ENCODE measurements around the gene AMIGO3. TPM values are rescaled to one million over a fixed set of nuclear protein-coding genes. Genes with fewer than 3 reads are reported as not detected.

AMIGO3 gene
- total RNA-seq, 1 experiment from 2014 or later: not detected

GRCh38 chr3:49706456-49707112 is 12.9 kb downstream of the AMIGO3 start:
- H3K36me3 Mint-ChIP-seq (ENCODE audit: insufficient read depth, unreplicated experiment): no peaks in the 10 kb centered on the region
- intact Hi-C loops (cut with micrococcal nuclease): no loop called here
- POLR2A ChIA-PET: no interaction called here
- no TSS peak for BruUV-seq (replicated peaks)
- no peak overlapping the region for H3K27ac Mint-ChIP-seq (ENCODE audit: low read depth, unreplicated experiment)
- DNase-seq (ENCODE audit: unreplicated experiment): no peak
- no peaks in the 10 kb centered on the region for H3K9me3 Mint-ChIP-seq (ENCODE audit: unreplicated experiment)
- no peak for TF ChIP-seq CTCF (IDR thresholded peaks at IDR 0.05; ENCODE audit: unreplicated experiment)
- no peak overlapping the region for H3K4me3 Mint-ChIP-seq (ENCODE audit: unreplicated experiment)
- no peaks in the 10 kb centered on the region for H3K27me3 Mint-ChIP-seq (ENCODE audit: insufficient read depth, unreplicated experiment)
- H3K4me1 Mint-ChIP-seq (ENCODE audit: insufficient read depth, unreplicated experiment): peaks cover 14% of the 10 kb centered on the region
- CTCF ChIA-PET: no interaction called here

DNA sequence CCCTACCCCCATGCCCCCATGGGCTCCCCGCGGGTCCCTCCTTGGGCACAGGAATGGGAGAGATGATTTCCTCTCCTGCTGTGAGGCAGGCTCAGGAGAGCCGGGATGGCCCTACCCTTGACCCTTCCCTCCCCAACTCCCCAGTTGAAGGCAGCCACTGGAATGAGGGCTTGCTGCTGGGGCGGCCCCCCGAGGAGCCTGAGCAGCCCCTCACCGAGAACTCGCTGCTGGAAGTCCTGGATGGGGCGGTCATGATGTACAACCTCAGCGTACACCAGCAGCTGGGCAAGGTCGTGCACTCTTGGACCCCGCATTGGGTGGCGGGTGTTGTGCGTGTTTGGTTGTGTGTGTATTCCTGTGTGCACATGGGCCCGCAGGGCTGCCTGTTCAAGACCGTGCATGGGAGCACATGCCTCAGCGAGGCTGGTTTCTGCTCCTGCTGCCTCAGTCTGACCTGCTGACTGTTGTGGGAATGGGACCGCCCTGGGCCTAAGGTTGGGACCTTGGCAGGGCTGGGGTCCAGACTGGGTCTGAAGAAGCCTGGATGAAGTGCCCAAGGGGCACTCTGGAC is 14.0 kb downstream of the AMIGO3 start:
- Mint-ChIP-seq H3K36me3 (ENCODE audit: insufficient read depth, unreplicated experiment) (no peaks in the 10 kb centered on the region), H3K4me1 (ENCODE audit: insufficient read depth, unreplicated experiment) (peaks cover 14% of the 10 kb centered on the region), H3K27ac (ENCODE audit: low read depth, unreplicated experiment) (no peak overlapping the region), H3K9me3 (ENCODE audit: unreplicated experiment) (no peaks in the 10 kb centered on the region), H3K27me3 (ENCODE audit: insufficient read depth, unreplicated experiment) (no peaks in the 10 kb centered on the region), H3K4me3 (ENCODE audit: unreplicated experiment) (no peak overlapping the region)
- no TSS peak for BruUV-seq (replicated peaks)
- CTCF ChIA-PET: interaction anchor here (0.7 kb wide), 1 partner anchor 157 kb away, joined by 3 read pairs; no protein-coding TSS in a partner anchor
- POLR2A ChIA-PET: no interaction called here
- no peak for DNase-seq (ENCODE audit: unreplicated experiment)
- TF ChIP-seq CTCF (IDR thresholded peaks at IDR 0.05; ENCODE audit: unreplicated experiment): no peak
- intact Hi-C loops (cut with micrococcal nuclease): no loop called here

DNA sequence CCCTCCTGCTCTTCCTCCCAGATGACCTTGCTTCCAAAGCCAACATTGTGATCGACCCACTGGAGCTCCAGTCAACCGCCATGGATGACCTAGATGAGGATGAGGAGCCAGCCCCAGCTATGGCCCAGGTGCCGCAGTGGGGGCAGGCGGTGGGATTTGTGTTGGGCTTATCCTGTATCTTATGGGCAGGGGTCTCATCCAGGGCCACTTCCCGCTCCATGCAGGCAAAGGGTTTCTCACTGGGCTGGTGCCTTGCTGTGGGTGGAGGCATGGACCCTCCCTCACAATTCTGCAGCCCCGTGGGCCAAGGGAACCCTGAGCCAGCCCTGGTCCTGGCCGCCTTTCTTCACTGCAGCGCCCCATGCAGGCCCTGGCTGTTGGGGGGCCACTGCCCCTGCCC is 14.9 kb downstream of the AMIGO3 start:
- H3K4me3 Mint-ChIP-seq (ENCODE audit: unreplicated experiment): no peak overlapping the region
- no peak overlapping the region for H3K27ac Mint-ChIP-seq (ENCODE audit: low read depth, unreplicated experiment)
- intact Hi-C loops (cut with micrococcal nuclease): no loop called here
- no peak for DNase-seq (ENCODE audit: unreplicated experiment)
- no peak for TF ChIP-seq CTCF (IDR thresholded peaks at IDR 0.05; ENCODE audit: unreplicated experiment)
- CTCF ChIA-PET: no interaction called here
- peaks cover 14% of the 10 kb centered on the region for H3K4me1 Mint-ChIP-seq (ENCODE audit: insufficient read depth, unreplicated experiment)
- H3K9me3 Mint-ChIP-seq (ENCODE audit: unreplicated experiment): no peaks in the 10 kb centered on the region
- H3K36me3 Mint-ChIP-seq (ENCODE audit: insufficient read depth, unreplicated experiment): no peaks in the 10 kb centered on the region
- no TSS peak for BruUV-seq (replicated peaks)
- H3K27me3 Mint-ChIP-seq (ENCODE audit: insufficient read depth, unreplicated experiment): no peaks in the 10 kb centered on the region
- POLR2A ChIA-PET: no interaction called here

DNA sequence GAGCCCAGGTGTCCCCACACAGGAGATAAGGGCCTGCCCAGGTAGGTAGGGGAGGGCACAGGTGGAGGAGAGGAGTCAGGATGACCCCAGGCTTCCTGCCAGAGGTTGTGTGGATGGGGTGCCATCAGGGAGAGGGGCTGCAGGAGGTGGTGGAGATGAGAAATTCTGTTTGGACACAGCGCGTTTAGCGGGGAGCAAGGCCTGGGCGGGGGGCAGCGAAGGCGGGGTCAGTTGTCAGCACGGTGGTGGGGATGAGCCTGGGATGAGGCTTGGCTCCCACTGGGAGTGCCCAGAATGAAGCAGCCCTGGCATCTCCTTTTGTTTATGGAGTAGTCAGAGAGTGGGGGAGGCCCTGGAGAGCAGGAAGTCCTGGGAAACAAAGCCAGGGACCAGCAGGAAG is 15.5 kb downstream of the AMIGO3 start:
- no peak for DNase-seq (ENCODE audit: unreplicated experiment)
- Mint-ChIP-seq H3K27ac (ENCODE audit: low read depth, unreplicated experiment) (no peak overlapping the region), H3K4me1 (ENCODE audit: insufficient read depth, unreplicated experiment) (peaks cover 14% of the 10 kb centered on the region), H3K27me3 (ENCODE audit: insufficient read depth, unreplicated experiment) (no peaks in the 10 kb centered on the region), H3K4me3 (ENCODE audit: unreplicated experiment) (no peak overlapping the region), H3K9me3 (ENCODE audit: unreplicated experiment) (no peaks in the 10 kb centered on the region), H3K36me3 (ENCODE audit: insufficient read depth, unreplicated experiment) (no peaks in the 10 kb centered on the region)
- intact Hi-C loops (cut with micrococcal nuclease): loop anchor here (1.0 kb wide), 2 partner anchors 135 to 202 kb away; no protein-coding TSS in a partner anchor
- TF ChIP-seq CTCF (IDR thresholded peaks at IDR 0.05; ENCODE audit: unreplicated experiment): no peak
- ChIA-PET CTCF (interaction anchor here (0.6 to 1.1 kb wide), 6 partner anchors 8 to 202 kb away, joined by 3 to 5 read pairs (median 3); no protein-coding TSS in a partner anchor), POLR2A (no interaction called here)
- no TSS peak for BruUV-seq (replicated peaks)
